HG02973 (cell line): ENCODE results near the gene HADHB.
"Not testable (repeated sequence)": the region's sequence is repeated elsewhere in the genome, so short reads cannot be mapped to it uniquely, and the experiment has no call there.

Experiments
- ATAC-seq: cut with Tn5 transposase; IDR thresholded peaks from one replicate; pipeline ENCODE4 v1.9.1; 2021; ENCODE audit warnings: moderate library complexity; ENCODE audit not compliant: unreplicated experiment

Gene HADHB

GRCh38 chr2:26290001-26290400, 45.3 kb downstream of the HADHB start:
- no peak for ATAC-seq

GRCh38 chr2:26292646-26293045, 47.9 kb downstream of the HADHB start:
- no peak for ATAC-seq

- no peak for ATAC-seq
These were observed 50.8 kb downstream of the HADHB start for GRCh38 chr2:26295511-26295910.

- no peak for ATAC-seq
These were observed 52.3 kb downstream of the HADHB start for GRCh38 chr2:26297061-26297460.

GRCh38 chr2:26298286-26298637, 53.5 kb downstream of the HADHB start:
- no peak for ATAC-seq

GRCh38 chr2:26298638-26299393, 54.1 kb downstream of the HADHB start:
- ATAC-seq: no peak

- ATAC-seq: no peak
These were observed 54.8 kb downstream of the HADHB start for GRCh38 chr2:26299471-26300101.

- ATAC-seq: no peak
These were observed 55.6 kb downstream of the HADHB start for GRCh38 chr2:26300234-26300925.

GRCh38 chr2:26302846-26303245, 58.1 kb downstream of the HADHB start:
- ATAC-seq: no peak

- not testable (repeated sequence) for ATAC-seq
These were observed 60.4 kb downstream of the HADHB start for GRCh38 chr2:26305094-26305493.

- no peak for ATAC-seq
These were observed 60.8 kb downstream of the HADHB start for GRCh38 chr2:26305540-26305939.

- no peak for ATAC-seq
These were observed 65.2 kb downstream of the HADHB start for GRCh38 chr2:26309921-26310320.

GRCh38 chr2:26312471-26312870, 67.7 kb downstream of the HADHB start:
- ATAC-seq: no peak

- ATAC-seq: no peak
These were observed 68.7 kb downstream of the HADHB start for GRCh38 chr2:26313446-26313845.

- ATAC-seq: no peak
These were observed 69.5 kb downstream of the HADHB start for GRCh38 chr2:26314243-26314642.

GRCh38 chr2:26316041-26316440, 71.3 kb downstream of the HADHB start:
- ATAC-seq: no peak

- no peak for ATAC-seq
These were observed 72.1 kb downstream of the HADHB start for GRCh38 chr2:26316845-26317244.

- no peak for ATAC-seq
These were observed 72.8 kb downstream of the HADHB start for GRCh38 chr2:26317377-26318105.

- ATAC-seq: no peak
These were observed 74.2 kb downstream of the HADHB start for GRCh38 chr2:26318950-26319349.

GRCh38 chr2:26324479-26324878, 79.7 kb downstream of the HADHB start:
- not testable (repeated sequence) for ATAC-seq

- no peak for ATAC-seq
These were observed 80.2 kb downstream of the HADHB start for GRCh38 chr2:26324903-26325302.
